HG03064 (cell line): ENCODE data around the gene CMTM8.

ENCODE experiments used
- ATAC-seq: cut with Tn5 transposase; IDR thresholded peaks from one replicate; pipeline ENCODE4 v1.9.1; 2021; ENCODE audit warnings: low read depth; ENCODE audit not compliant: unreplicated experiment

The CMTM8 gene

GRCh38 chr3:32325927-32326326 lies 87.4 kb downstream of the CMTM8 start:
- ATAC-seq: no peak

DNA sequence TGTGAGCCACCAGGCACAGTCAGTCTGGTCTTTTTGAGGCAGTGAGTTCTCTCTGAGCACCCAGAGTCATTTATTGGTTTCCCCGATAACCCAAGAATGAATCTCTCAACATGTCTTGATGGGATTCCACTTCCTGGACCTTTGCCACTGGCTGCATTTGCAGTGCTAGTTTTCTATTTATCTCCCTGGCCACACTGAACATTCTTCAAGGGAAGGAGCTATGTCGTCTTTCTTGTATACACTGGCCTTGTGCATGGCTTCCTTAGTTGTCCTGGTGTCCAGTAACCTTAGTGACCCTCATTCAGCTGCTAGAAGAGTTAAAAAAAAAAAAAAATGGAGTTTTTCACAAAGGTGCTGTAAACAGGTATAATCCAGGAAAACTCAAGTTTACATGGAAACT lies 88.3 kb downstream of the CMTM8 start:
- ATAC-seq: no peak

GRCh38 chr3:32334675-32335074 lies 96.2 kb downstream of the CMTM8 start:
- no peak for ATAC-seq

DNA sequence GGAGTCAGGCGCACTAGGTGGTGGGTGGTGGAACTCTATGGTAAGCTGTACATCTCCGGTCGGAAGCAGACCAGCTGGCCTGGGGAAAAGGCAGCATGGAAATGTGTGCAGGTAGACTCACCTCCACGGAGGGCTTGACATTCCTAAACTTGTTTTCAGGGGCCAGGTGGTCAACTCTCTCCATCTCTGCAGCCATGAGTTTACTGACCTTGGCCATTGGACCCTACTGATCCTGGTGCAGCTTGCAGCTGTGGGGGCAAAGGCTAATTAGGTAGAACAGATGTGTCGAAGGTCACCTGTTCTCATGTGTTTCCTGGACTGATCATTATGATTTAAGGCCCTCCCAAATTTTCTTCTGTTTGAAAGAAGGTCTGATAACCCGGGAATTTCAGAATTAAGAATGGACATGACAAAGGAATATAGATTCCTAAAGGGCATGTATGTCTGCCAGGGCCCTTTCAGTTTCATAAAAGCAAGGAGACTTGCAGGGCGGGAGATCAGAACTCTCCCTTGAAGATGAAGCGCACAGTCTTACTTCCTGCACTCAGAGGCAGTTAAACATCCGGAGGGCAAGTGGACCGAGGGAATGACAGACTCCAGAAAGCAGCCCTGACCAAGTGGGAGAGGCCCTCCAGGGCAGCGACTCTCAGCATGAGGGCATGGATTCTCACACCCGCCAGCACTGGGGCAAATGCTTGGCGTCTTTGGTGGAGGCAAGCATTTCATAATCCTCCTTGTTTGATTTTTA lies 97.1 kb downstream of the CMTM8 start:
- no peak for ATAC-seq

- ATAC-seq: no peak
Observed at GRCh38 chr3:32336113-32336498, 97.6 kb downstream of the CMTM8 start.

- ATAC-seq: no peak
Observed at GRCh38 chr3:32337505-32337904, 99.0 kb downstream of the CMTM8 start.

GRCh38 chr3:32340039-32340438 lies 101.6 kb downstream of the CMTM8 start:
- ATAC-seq: no peak

GRCh38 chr3:32340611-32341365 lies 102.3 kb downstream of the CMTM8 start:
- no peak for ATAC-seq

DNA sequence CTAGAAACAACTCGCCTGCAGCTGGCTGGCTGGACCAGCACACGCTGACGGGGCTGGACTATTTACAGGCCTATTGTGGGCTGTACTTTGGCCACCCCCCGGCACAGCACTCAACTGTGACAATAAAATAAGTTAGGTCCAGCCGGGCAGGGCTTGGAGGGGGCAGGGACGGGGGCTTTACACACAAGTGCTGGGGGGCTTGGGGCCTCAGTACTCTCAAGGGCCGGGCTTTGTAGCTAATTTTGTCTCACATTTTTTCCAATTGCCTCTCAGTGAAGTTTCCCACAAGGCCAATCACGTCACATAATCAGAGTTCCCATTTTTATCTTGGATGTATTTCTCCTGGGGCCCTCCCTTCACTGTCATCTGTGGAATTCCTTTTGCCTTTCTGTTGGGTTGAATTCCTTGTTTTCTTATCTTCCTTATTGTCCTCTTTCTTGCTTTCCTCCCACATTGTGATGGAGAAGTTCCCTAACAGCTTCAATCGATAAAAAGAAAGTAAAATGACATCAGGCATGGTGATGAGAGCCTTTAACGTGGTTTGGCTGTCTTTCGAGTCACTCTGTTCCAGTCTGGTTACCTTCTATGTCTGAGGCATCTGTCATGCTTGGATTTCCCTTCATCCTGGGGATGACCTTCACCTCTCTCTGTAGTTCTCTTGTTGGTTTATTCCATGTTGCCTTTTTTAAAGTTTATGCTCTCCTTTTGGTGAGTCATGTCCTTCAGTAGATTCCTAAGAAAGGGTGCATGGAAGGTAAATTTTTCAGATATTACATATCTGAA lies 109.1 kb downstream of the CMTM8 start:
- no peak for ATAC-seq

DNA sequence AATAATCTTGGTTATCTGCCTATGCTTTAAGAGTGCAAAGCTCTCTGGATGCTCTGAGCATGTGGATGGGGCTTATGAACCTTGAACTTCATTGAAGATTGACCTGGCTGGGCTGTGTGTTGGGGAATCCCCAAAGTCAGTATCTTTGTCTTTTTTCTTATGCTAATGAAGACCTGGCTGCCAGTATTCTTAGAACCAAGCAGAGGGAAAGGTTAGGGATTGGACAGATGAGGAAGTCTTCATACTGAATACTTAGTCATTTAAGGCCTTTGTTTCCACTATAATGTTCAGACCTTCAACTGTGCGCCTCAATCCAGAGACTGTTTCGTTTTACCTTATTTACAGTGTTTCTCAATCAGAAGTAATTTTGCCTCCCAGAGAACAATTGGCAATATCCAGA lies 110.7 kb downstream of the CMTM8 start:
- no peak for ATAC-seq

- ATAC-seq: no peak
Observed at GRCh38 chr3:32352563-32352962, 114.1 kb downstream of the CMTM8 start.

DNA sequence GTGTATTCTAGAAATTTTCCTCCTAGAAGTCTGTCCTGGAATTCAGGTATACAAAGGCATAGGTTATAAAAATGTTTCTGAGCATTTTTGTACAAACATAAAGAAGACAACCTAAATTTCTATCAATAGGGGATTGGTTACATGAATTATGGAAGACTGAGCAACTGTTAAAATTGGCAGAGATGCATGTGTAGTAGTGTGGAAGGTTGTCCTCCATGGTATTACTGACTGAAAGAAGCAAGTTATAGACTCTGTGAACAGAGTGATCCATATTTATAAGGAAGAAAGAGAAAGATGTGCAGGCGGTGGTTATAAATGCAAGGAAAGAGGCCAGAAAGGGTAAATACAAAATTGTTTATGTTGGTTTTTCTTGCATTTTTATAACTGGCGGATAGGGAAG lies 114.9 kb downstream of the CMTM8 start:
- ATAC-seq: no peak

- ATAC-seq: no peak
Observed at GRCh38 chr3:32354362-32354778, 115.9 kb downstream of the CMTM8 start.

- ATAC-seq: no peak
Observed at GRCh38 chr3:32355751-32356291, 117.3 kb downstream of the CMTM8 start.

DNA sequence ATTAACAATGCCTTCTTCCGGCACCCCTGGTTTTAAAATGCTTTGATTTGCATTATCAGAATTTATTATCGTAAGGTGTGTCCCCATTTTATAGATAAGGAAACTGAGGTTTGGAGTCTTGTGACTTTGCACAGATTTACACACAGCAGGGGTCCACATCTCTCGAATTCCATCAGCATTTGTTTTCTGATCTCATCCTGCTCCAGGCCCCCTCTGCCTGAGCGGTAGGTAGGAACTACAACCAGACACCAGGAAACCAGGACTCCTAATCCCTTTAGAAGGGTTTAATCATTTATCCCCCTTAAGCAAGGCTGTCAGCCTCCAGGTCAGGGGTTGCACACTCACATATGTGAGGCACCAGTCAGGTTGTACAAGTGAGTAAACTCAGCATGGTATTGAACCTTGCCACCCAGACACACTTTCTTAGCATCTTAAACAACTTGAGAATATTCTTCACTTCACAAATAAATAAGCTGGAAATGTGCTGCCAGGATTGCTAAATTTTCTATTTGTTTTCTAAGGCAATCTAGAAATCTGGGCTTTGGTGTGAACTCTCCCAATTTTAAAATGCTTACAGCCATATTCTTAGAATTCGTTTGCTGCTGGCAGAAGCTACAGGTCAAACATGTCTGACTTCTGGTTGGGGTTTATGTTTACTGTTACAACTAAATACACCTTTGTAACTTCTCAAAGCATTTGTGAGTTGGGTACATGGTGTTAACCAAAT lies 121.4 kb downstream of the CMTM8 start:
- no peak for ATAC-seq

GRCh38 chr3:32360493-32360827 lies 122.0 kb downstream of the CMTM8 start:
- no peak for ATAC-seq

DNA sequence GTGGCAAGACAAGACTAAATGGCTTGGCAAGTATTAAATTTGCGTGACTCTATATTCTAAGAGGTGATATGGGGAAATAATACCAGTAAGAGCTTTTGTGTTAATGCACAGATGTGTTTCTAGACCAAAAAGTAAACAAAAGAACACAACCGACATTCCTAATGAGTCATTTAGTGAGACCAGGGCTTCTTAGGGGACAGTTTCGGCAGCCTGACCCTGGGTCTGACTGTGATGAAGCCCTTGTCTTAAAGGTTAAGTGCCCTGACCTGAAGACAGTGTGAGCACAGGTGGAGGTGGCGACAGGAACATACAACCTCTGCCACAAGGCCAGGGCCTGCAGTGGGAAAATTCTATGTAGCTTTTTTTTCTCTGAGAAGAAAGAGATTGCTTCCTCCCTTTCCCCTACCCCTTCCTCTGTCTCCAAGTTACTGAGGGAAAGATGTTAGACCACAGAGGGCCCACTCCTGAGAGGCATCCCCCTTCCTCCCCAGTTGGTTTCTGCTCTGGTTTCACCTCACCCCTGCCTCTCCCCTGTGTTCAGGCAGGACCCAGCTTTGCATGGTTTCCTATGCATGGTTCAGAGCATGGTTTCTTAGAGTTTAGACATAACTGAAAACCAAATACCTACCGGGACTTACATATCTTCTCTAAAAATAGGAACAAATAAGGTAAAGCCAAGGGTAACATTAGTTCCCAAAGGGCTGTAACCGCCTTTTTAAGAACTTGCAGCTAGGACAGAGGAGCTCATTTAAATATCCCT lies 128.3 kb downstream of the CMTM8 start:
- no peak for ATAC-seq

DNA sequence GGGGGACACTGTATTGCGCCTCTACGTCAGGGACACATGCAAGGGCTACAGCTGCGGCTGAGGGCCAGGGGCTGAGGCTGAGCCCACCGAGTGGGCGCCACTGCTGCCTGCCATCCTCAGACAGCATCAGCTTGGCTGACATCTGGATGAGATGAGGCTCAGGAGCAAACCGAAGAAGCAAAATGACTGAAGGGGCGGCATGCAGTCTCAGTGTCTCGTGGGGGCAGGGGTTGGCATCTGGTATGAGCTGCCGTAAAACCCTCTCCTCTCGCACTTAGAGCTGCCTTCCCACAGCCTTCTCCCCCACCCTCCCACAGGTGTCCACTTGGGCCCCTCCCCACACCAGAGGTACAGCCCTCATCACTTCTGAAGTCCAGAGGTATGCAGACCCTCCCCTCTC lies 129.0 kb downstream of the CMTM8 start:
- ATAC-seq: no peak

DNA sequence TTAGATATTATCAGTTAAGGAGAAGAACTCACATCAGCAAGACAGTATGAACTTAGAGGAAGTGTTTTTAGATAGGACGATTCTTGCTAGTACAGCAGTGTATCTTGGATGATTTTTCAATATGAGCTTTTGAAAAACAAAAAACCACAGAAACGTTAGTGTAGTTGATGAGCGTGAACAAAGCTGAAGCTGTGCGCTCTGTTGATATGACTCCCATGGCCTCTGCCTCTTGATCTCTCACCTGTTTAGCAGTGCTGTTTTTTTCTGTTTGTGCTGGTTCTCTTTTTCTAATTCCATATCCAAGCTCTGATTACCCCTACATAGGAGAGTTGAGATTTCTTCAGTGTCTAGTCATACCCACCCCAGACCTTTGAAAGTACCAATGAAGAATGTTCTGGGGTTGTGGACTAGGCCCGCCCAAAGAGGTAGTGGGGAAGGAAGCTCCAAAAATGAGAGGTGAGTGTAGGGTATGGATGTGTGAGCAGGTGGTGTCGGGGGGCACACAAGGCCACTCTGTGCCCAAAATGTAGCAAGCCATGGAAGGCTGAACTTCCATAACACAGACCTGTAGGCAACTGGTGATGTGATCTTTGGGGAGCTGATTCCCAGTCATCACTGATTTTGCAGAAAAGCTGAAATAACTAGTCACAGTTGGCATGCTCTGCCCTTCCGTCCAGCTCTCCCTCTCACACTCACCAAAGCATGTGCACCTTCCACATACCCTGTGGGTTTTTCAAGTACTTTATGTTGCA lies 133.2 kb downstream of the CMTM8 start:
- ATAC-seq: no peak
